22Rv1 (cell line): ENCODE measurements around the gene FOXI1.

Source experiments
- ZFX ChIP-seq: fragments of 450-650 bp; IDR thresholded peaks from 2 replicates; pipeline ENCODE4 v1.6.1; 2017; ENCODE audit warnings: antibody characterized with exemption, borderline replicate concordance
- TF ChIP-seq, protein P1 (sequence below): fragments of 450-650 bp; IDR thresholded peaks from 2 replicates; pipeline ENCODE4 v1.5.1; 2017; ENCODE audit warnings: mild to moderate bottlenecking

GRCh38 chr5:170132269-170132975, 26.7 kb downstream of the FOXI1 start:
- TF ChIP-seq, protein P1, sequence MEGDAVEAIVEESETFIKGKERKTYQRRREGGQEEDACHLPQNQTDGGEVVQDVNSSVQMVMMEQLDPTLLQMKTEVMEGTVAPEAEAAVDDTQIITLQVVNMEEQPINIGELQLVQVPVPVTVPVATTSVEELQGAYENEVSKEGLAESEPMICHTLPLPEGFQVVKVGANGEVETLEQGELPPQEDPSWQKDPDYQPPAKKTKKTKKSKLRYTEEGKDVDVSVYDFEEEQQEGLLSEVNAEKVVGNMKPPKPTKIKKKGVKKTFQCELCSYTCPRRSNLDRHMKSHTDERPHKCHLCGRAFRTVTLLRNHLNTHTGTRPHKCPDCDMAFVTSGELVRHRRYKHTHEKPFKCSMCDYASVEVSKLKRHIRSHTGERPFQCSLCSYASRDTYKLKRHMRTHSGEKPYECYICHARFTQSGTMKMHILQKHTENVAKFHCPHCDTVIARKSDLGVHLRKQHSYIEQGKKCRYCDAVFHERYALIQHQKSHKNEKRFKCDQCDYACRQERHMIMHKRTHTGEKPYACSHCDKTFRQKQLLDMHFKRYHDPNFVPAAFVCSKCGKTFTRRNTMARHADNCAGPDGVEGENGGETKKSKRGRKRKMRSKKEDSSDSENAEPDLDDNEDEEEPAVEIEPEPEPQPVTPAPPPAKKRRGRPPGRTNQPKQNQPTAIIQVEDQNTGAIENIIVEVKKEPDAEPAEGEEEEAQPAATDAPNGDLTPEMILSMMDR = no peak
- TF ChIP-seq ZFX = no peak
